Vagina (tissue), 2 donors: Measurements from ENCODE around the gene RCOR1.

Source experiments
- POLR2A ChIP-seq, 2 donors: fragments of 450-650 bp; IDR thresholded peaks; one replicate each; pipeline ENCODE4 v1.6.1; 2017; ENCODE audit warnings: antibody characterized with exemption in 2 of 2, mild to moderate bottlenecking in 2 of 2, moderate library complexity in 2 of 2
- POLR2AphosphoS5 ChIP-seq, 2 donors: sonication (generic); formaldehyde crosslinking; IDR thresholded peaks; one replicate each; pipeline ENCODE4 v1.9.0; 2017; ENCODE audit warnings: antibody characterized with exemption in 2 of 2, mild to moderate bottlenecking in 2 of 2, low read depth in 1 of 2; ENCODE audit not compliant: insufficient read depth in 1 of 2
- TF ChIP-seq, protein P1 (sequence below), 3 experiments: fragments of 450-650 bp in 2 of 3; fragments of 200-600 bp in 1 of 3; sonication (generic) in 1 of 3; IDR thresholded peaks; one replicate each; pipeline ENCODE4 v1.5.1; 2017 to 2019; ENCODE audit warnings: antibody characterized with exemption in 3 of 3, mild to moderate bottlenecking in 2 of 3, moderate library complexity in 2 of 3

DNA sequence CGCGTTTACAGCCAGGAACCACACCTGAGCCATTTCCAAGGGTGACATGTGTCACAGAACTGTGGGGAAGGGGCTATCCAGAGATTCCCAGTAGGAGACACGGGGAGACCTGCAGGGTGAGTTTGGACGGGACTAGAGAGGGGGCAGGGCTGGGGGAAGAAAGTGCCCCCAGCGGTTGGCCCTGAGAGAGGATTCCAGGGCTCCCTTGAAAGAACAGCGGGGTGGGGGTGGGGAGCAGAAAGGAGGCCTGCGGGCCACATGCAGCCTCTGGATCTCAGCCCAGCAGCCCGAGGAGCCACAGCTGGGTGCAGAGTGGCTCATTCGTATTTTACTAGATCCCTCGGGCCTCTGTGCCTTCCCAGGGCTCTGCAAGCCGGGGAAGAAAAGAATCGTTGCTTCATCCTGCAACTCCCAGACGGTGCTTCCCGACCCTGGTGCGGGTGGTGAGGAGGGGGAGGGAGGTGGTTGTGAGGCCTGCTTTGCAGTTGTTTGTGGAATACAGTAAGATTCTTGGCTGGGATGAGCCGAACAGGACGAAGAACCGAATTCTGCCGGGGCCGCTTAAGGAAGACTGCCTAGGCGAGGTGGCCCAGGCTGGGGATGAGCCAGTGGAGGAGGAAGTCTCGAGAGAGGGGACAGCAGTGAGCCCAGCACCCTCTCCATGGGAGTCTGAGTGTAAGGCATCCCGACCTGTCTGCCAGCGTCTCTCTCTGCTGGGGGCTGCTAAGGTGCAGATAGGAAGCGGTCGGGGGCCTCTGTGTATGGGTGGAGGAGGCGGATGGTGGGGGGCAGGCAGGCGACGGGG, 46.8 kb upstream of the RCOR1 start:
- peak in 1 of 2 donors; percentile 30 for TF ChIP-seq POLR2AphosphoS5 (IDR thresholded peaks at IDR 0.05; ENCODE audit: insufficient read depth in 1 of 2, low read depth in 1 of 2)
- TF ChIP-seq, protein P1, sequence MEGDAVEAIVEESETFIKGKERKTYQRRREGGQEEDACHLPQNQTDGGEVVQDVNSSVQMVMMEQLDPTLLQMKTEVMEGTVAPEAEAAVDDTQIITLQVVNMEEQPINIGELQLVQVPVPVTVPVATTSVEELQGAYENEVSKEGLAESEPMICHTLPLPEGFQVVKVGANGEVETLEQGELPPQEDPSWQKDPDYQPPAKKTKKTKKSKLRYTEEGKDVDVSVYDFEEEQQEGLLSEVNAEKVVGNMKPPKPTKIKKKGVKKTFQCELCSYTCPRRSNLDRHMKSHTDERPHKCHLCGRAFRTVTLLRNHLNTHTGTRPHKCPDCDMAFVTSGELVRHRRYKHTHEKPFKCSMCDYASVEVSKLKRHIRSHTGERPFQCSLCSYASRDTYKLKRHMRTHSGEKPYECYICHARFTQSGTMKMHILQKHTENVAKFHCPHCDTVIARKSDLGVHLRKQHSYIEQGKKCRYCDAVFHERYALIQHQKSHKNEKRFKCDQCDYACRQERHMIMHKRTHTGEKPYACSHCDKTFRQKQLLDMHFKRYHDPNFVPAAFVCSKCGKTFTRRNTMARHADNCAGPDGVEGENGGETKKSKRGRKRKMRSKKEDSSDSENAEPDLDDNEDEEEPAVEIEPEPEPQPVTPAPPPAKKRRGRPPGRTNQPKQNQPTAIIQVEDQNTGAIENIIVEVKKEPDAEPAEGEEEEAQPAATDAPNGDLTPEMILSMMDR (IDR thresholded peaks at IDR 0.05), result no peak
- no peak for TF ChIP-seq POLR2A (IDR thresholded peaks at IDR 0.05)
